Measurements from ENCODE around the gene MYO7B.
"Not testable (repeated sequence)": the region's sequence is repeated elsewhere in the genome, so short reads cannot be mapped to it uniquely, and the experiment has no call there.

MYO7B gene

DNA sequence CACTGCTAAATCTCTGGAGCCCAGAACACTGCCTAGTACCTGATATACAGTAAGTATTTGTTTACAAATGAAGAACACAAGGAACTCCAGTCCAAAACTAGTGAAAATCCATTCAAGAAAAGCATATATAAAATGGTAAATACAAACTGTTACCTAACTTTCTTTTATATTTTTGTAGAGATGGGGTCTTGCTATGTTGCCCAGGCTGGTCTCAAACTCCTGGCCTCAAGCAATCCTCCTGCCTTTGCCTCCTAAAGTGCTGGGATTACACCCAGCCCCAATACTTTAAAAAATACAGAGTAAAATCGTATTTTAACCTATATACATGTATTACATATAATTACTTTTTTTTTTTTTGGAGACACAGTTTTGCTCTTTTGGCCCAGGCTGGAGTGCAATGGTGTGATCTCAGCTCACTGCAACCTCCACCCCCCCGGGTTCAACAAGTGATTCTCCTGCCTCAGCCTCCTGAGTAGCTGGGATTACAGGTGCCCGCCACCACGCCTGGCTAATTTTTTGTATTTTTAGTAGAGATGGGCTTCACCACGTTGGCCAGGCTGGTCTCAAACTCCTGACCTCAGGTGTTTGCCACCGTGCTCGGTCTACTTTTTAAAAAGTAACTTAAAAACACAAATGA, 11.2 kb upstream of the MYO7B start:
- not testable (repeated sequence) for DNase-seq (ENCODE audit: low spot score)

DNA sequence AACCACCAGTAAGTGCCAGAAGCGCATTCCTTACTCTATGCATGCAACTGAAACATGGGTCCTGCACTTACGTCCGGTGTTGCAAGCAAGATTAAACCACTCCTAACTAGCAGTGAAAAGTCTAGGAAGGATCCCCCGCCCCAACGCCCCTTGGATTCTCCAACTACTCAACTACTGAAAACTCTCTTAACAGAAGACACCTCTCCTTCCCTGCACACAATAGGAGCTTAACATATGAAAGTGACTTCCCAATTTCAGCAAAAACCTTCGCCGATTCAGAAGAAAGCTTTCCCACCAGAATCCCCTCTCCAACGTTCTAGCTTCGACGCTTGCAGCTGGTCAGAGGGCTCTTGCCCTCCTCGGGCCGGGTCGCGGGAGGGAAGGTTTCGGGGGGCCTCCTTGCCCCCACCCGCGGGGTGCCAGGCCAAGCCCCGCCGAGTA, 9.8 kb upstream of the MYO7B start:
- DNase-seq (ENCODE audit: low spot score), result peak; percentile 73

DNA sequence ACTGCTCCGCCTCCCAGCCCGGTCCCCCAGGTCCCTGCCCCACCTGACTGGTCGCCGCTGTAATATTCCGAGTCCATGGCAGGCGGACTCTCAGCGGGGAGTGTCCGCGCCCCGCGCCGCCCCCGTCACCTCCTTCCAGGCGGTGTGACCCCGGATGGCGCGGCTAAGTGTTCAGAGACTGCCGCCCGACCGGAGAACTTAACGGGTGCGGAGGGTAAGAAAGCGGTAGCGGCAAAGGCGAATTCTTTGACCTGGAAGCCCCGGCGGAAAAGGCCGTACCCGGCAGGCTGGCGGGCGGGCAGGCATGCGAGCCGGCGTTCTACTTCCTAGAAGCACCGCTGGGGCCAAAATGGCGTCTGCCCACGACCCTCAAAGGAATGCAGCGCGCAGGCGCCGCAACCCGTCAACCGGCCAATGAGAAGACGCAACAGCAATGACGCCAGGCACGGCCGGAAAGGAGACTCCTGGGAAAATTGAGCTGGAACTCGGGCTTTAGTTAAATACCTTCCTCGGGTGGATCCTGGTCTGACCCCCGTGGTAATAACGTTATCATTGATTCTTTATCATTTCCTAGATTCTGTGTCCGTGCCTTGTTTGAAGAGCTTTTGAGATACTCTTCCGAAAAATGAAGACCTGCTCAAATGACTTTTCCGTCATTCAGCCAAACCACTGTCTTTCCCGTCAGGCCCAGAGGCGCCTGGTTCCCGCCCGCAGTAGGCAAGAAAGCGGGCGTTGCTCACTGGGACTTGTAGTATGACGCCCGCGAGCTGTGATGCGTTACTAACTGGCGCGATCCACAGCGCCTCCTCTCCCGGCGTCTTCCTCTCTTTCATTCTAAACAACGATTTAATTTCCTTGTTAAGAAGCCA, 9.1 kb upstream of the MYO7B start, which contains the start of gene IWS1:
TSS of gene IWS1 (minus strand) at position 358 of the 869 bp plus-strand sequence. CDS start at position 77, 281 bp downstream.
- peak; percentile 97 for DNase-seq (ENCODE audit: low spot score)

- peak; percentile 52 for DNase-seq (ENCODE audit: low spot score)
These were observed 8.3 kb upstream of the MYO7B start for GRCh38 chr2:127527001-127527804.

GRCh38 chr2:127528487-127528886, 7.0 kb upstream of the MYO7B start:
- DNase-seq (ENCODE audit: low spot score), result peak; percentile 23

- not testable (repeated sequence) for DNase-seq (ENCODE audit: low spot score)
These were observed 6.1 kb upstream of the MYO7B start for GRCh38 chr2:127529416-127529815.

DNA sequence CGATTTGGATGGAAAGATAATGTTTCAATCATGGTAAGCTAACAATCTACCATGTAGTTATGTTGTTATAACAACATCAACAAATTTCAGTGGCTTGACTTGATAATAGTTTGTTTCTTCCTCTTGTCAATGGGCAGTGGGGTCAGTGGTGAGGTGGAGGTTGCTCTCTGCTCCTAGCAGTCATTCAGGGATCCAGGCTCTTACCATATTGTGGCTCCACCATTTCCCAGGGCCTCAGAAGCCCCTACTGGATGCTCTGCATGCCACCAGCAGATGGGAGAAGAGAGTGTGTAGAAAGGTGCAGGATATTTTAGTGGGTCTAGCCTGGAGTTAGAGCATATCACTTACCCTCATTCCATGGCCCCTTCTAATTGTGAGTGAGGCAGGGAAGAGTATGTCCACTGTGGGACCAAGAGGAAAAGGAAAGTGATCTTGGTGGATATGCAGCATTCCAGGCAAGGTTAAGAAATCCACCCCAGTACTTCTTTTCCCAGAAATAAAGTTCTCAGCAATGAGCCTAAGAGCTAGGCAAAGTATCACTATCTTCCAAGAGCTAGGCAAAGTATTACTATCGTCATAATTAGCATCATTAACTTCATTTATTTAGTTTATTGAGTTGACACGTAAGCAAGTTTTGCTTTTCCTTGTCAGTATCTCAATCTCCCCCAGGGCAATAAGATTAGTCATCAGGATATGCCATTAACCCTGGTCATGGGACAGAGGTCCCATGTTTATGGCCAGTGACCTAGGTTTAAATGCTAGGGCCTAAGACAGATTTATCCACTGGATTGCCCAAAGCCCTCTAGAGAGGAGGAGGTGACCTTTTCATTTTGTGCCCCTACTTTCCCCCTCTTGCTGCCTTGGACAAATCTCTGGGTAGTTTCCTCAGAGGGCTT, 5.0 kb upstream of the MYO7B start:
- DNase-seq (ENCODE audit: low spot score), result no peak

GRCh38 chr2:127531221-127531648, 4.2 kb upstream of the MYO7B start:
- no peak for DNase-seq (ENCODE audit: low spot score)

DNA sequence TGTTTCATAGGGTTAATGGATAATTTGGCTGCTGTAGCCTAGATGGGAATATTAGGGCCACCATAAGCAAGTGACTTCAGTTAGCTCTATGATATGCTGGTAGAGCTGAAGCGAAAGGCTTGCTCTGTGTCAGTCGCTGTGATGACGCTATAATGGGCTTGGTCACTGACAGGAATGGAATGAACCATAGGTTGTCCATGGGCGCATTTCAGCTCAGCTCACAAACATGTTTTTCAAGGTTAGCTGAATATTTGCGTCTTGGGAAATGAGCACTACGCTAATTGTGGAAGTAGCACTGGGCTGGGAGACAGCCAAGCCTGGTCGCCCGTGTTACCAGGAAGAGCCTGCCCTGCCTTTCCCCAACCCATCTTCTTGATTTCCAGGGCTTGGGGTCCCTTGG, 3.2 kb upstream of the MYO7B start:
- no peak for DNase-seq (ENCODE audit: low spot score)

DNA sequence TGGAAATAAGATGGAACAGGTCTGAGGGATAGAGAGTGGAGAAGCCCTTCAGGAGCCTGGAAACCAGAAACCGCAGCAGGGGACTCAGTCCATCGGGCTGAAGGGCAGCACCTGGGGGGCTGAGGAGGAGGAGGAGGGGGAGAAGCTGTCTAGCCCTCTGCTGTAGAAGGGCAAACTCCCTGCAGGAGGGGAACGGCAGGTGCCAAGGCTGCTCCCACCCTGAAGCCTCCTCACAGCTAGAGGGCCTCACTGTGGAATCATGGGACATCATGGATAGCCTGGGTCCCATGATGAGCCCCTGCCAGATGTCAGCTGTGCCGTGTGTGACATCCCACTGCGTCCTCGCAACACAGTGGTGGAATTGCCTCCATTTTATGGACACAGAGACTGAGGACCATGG, 435 bp downstream of the MYO7B start:
- no peak for DNase-seq (ENCODE audit: low spot score)

GRCh38 chr2:127536707-127537541, 1.4 kb downstream of the MYO7B start:
- DNase-seq (ENCODE audit: low spot score), result no peak

DNA sequence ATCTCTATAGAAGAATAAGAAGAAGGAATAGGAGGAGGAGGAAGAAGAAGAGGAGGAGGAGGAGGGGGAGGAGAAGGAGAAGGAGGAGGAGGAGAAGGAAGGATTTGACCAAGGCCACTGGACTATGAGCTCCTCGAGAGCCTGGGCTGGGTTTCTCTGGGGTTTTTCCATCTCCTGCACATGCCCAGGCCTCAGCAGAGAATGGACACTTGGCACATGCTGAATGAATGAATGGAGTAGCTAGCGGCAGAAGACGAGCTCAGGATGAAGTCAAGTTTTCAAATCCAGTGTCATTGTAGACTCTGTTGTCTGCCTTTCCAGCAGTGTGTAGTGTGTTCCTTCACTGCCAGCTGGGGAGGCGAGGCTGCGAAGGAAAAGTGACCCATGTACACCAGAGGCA, 2.2 kb downstream of the MYO7B start:
- DNase-seq (ENCODE audit: low spot score), result no peak

DNA sequence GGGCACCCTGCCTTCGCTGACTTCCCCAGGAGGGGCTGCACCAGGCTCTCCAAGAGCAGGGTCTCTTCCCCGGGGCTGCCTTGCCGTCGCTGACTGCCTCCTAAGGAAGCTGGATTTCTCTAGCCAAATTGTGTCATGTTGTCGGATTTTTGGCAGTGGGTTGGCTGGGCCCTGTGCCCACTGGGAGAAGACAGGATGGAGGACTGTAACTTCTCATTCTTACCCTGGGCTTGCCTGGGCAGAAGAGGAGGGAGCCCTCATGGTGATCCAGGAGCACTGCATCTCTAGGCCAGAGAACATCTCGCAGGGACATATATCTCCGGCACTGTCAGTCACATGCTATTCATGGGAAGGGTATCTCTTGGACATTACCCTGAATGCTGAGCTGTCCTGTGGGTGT, 6.3 kb downstream of the MYO7B start:
- DNase-seq (ENCODE audit: low spot score), result no peak

GRCh38 chr2:127542231-127542630, 6.7 kb downstream of the MYO7B start:
- DNase-seq (ENCODE audit: low spot score), result no peak

GRCh38 chr2:127543013-127543501, 7.6 kb downstream of the MYO7B start:
- DNase-seq (ENCODE audit: low spot score), result not testable (repeated sequence)

GRCh38 chr2:127545189-127545588, 9.7 kb downstream of the MYO7B start:
- DNase-seq (ENCODE audit: low spot score), result no peak

DNA sequence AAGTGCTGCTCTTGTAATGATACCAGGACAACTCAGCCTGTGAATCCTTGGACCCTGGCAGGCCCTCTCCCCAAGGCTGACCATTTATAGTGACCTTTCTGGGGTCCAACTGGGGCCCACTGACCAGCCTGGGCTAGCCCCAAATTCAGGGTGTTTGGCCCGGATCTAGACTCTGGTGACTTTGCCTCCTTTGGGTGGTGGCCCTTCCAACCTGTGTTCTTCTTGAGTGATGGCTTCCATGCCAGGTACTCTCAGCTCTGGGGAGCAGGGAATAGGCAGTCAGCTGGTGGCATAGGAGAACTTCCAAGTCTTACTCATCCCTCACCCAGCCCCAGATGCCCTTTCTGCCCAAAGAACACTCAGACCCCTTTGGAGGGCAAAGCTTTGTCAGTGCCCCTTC, 10.3 kb downstream of the MYO7B start:
- no peak for DNase-seq (ENCODE audit: low spot score)

DNA sequence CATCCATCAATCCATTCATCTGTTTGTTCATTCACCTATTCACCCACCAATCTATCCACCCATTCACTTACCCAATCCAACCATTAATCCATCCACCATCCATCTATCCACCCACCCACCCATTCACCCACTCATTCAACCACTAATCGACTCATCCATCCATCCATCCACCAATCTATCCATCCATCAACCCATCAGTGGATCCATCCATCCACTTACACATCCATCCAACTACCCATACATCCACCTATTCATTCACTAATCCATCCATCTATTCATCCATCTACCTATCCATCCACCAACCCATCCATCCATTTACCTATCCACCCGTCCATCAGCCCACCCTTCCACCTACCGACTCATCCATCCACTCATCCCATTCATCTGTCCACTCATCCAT, 11.3 kb downstream of the MYO7B start:
- DNase-seq (ENCODE audit: low spot score), result no peak

DNA sequence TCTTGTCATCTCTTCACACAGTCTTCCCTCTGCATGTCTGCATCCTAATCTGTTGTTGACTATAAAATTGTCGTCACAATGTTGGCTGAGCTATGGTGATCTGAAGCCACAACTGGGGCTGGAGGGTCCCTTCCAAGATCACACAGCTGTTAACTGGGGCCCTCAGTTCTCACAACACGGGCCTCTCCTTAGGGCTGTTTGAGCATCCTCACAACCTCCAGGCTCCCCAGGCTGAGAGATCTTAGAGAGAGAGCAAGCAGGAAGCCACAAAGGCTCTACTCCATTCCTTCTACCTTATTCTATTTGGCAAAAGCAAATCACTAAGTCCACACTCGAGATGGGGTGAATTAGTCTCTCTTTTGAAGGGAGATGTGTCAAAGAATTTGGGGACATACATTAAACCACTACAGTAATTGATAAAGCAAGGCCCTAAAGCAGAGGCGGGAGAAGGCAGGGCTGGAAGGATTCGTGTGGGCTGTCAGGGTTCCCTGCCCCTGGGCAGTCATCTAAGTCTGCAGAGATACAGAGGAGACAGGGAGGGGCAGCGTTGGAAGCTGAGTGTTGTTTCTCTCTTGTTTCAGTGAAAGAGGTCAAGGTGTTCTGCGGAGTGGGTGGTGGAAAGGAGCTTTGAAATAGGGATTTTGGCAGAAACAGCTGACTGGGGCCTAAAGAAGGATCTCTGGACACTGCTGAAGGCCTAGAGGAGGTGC, 15.9 kb downstream of the MYO7B start:
- DNase-seq (ENCODE audit: low spot score), result no peak

DNA sequence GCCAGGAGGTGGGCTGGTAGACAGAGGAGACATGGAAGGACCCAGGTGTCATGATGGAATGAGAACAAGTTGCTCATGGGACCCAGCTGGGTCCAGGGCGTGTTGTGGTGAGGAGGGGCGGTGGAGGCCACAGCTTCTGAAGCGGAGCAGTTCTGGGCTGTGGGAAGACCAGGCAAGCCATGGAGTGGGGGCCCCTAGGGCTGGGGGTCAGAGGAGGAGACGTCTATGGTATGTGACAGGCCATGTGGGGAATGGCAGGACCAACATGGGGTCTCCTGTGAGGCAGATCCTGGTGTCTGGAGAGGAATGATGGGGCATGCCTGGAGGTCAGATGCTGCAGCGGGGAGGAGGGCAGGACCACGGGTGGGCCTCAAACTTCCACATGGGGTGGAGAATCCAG, 16.9 kb downstream of the MYO7B start:
- DNase-seq (ENCODE audit: low spot score), result no peak

Data from RKO (cell line).